ENCODE data around the gene CLSTN1.

The CLSTN1 gene

DNA sequence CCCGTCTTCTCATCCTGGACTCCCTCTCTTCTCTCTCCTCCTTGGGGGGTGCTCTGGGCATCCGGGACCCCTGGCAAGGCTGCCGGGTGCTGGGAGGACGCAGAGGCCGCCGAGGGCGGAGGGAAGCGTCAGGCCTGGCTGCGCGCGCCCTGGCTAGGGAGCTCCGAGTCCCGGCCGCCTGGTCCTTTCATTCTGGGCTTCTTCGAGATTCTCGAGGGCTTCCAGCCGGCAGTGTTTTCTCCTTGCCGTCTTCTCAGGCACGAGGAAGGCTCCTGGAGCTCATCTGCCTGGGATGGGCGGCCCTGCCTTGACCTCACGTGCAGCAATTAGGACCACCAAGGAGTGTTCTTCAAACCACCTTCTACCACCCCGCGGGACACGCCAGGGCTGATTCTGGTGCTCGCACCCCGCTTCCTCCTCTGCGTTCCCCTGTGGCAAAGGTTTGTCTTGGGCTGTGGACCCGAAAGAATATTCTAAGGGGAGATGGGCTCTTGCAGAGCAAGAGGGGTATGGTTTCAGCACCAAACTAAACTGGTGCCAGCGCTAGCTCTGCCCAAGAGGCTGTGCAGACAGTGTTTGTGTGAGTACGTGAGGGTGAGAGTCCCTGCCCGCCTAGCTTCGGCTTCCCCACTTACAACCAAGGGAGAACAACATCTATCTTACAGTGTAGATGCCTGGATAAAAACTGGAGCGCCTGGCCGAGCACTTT lies 135.7 kb downstream of the CLSTN1 start:
- no CpG with 5 or more reads among the region's 34 CpGs for WGBS (ENCODE audit: extremely low coverage, insufficient coverage, insufficient read length)
- DNase-seq, result peak in 1 of 2 donors; percentile 30

GRCh38 chr1:9687120-9687873 lies 136.5 kb downstream of the CLSTN1 start:
- whole genome bisulfite sequencing (ENCODE audit: extremely low coverage, insufficient coverage, insufficient read length), result no CpG with 5 or more reads among the region's 42 CpGs
- H2BK5ac ChIP-seq (ENCODE audit: low read depth, low read length, poor library complexity), result no peak overlapping the region
- H3K9ac ChIP-seq (ENCODE audit: low read length), result peak overlapping the region; percentile 39
- no peak overlapping the region for H2BK12ac ChIP-seq (ENCODE audit: low read length)
- H4K91ac ChIP-seq (ENCODE audit: low read depth, low read length), result peak overlapping the region; percentile 41
- H3K27ac ChIP-seq (ENCODE audit: low read depth, low read length), result no peak overlapping the region
- no peak overlapping the region for H2AK5ac ChIP-seq (ENCODE audit: low read length)
- peaks cover 16 to 17% of the 10 kb centered on the region in 2 experiments for H3K4me1 ChIP-seq (ENCODE audit: control insufficient read depth in 1 of 2, insufficient read depth in 2 of 2, low read length in 2 of 2)
- H3K27me3 ChIP-seq (ENCODE audit: insufficient read depth, low read length), result peaks cover 16% of the 10 kb centered on the region
- H3K79me2 ChIP-seq (ENCODE audit: control insufficient read depth, insufficient read depth, low read length, poor library complexity), result peaks cover 2% of the 10 kb centered on the region
- peak overlapping the region; percentile 65 for H3K4me3 ChIP-seq (ENCODE audit: low read depth, low read length)
- no peak overlapping the region for H3K23ac ChIP-seq (ENCODE audit: low read length)
- peaks cover 1% of the 10 kb centered on the region for H3K9me3 ChIP-seq (ENCODE audit: insufficient read depth, low read depth, low read length)
- DNase-seq, result peak; percentile 84 to 92
- H2AFZ ChIP-seq (ENCODE audit: insufficient read depth, low read length, poor library complexity), result peak overlapping the region; percentile 48
- peak overlapping the region; percentile 58 for H4K8ac ChIP-seq (ENCODE audit: low read depth, low read length)
- no peak overlapping the region for H2BK120ac ChIP-seq (ENCODE audit: insufficient read depth, low read length, poor library complexity)
- no peaks in the 10 kb centered on the region for H3K36me3 ChIP-seq (ENCODE audit: control insufficient read depth in 1 of 2, insufficient read depth in 2 of 2, low read length in 2 of 2)
- H3K14ac ChIP-seq (ENCODE audit: low read length), result peak overlapping the region; percentile 12
- H3K79me1 ChIP-seq (ENCODE audit: low read length), result peaks cover 2% of the 10 kb centered on the region
- no peak overlapping the region for H3K18ac ChIP-seq (ENCODE audit: low read length)
- H3K4ac ChIP-seq (ENCODE audit: low read depth, low read length), result no peak overlapping the region
- H3K4me2 ChIP-seq (ENCODE audit: low read length), result peak overlapping the region; percentile 82
- peak overlapping the region; percentile 9 for H4K12ac ChIP-seq (ENCODE audit: low read depth, low read length)

More for the DNA sequence above, 135.7 kb downstream of the CLSTN1 start:
- H2BK12ac ChIP-seq (ENCODE audit: low read length), result no peak overlapping the region
- H3K4me2 ChIP-seq (ENCODE audit: low read length), result peak overlapping the region; percentile 82
- peak overlapping the region; percentile 34 for H3K4me3 ChIP-seq (ENCODE audit: low read depth, low read length)
- peaks cover 2% of the 10 kb centered on the region for H3K79me1 ChIP-seq (ENCODE audit: low read length)
- no peak overlapping the region for H3K14ac ChIP-seq (ENCODE audit: low read length)
- peaks cover 1% of the 10 kb centered on the region for H3K9me3 ChIP-seq (ENCODE audit: insufficient read depth, low read depth, low read length)
- no peak overlapping the region for H4K12ac ChIP-seq (ENCODE audit: low read depth, low read length)
- no peak overlapping the region for H2BK5ac ChIP-seq (ENCODE audit: low read depth, low read length, poor library complexity)
- H2AK5ac ChIP-seq (ENCODE audit: low read length), result no peak overlapping the region
- no peaks in the 10 kb centered on the region for H3K36me3 ChIP-seq (ENCODE audit: control insufficient read depth in 1 of 2, insufficient read depth in 2 of 2, low read length in 2 of 2)
- peak overlapping the region; percentile 15 for H2AFZ ChIP-seq (ENCODE audit: insufficient read depth, low read length, poor library complexity)
- H2BK120ac ChIP-seq (ENCODE audit: insufficient read depth, low read length, poor library complexity), result no peak overlapping the region
- H3K18ac ChIP-seq (ENCODE audit: low read length), result no peak overlapping the region
- peaks cover 2% of the 10 kb centered on the region for H3K79me2 ChIP-seq (ENCODE audit: control insufficient read depth, insufficient read depth, low read length, poor library complexity)
- no peak overlapping the region for H3K27ac ChIP-seq (ENCODE audit: low read depth, low read length)
- H3K4ac ChIP-seq (ENCODE audit: low read depth, low read length), result no peak overlapping the region
- H4K91ac ChIP-seq (ENCODE audit: low read depth, low read length), result no peak overlapping the region
- H3K23ac ChIP-seq (ENCODE audit: low read length), result no peak overlapping the region
- H3K4me1 ChIP-seq (ENCODE audit: control insufficient read depth in 1 of 2, insufficient read depth in 2 of 2, low read length in 2 of 2), result peaks cover 16 to 17% of the 10 kb centered on the region in 2 experiments
- H3K27me3 ChIP-seq (ENCODE audit: insufficient read depth, low read length), result peaks cover 16% of the 10 kb centered on the region
- H3K9ac ChIP-seq (ENCODE audit: low read length), result no peak overlapping the region
- H4K8ac ChIP-seq (ENCODE audit: low read depth, low read length), result no peak overlapping the region

DNA sequence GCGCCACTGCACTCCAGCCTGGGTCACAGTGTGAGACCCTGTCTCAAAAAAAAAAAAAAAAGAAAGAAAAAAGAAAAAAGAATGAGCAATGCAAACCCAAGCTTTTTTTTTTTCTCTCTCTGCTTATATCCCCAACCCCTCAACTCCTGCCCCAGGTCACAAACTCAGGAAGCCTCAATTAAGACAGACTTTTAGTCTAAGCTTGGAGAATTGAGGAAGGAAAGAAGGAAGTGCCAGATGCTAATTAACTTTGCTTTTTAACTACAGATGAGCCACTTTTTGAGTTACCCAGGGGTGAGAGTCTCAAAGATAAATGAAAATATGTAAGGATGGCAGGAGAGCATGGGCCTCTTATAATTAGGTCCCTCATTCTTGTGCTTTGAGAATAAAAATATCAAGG lies 139.0 kb downstream of the CLSTN1 start:
- Histone ChIP-seq H3K23ac (ENCODE audit: low read length) (no peak overlapping the region), H3K4me2 (ENCODE audit: low read length) (no peak overlapping the region), H3K18ac (ENCODE audit: low read length) (no peak overlapping the region), H4K91ac (ENCODE audit: low read depth, low read length) (no peak overlapping the region), H3K4me1 (ENCODE audit: control insufficient read depth in 1 of 2, insufficient read depth in 2 of 2, low read length in 2 of 2) (peaks cover 11 to 13% of the 10 kb centered on the region in 2 experiments), H3K27me3 (ENCODE audit: insufficient read depth, low read length) (peaks cover 6% of the 10 kb centered on the region), H2AK5ac (ENCODE audit: low read length) (no peak overlapping the region), H3K9me3 (ENCODE audit: insufficient read depth, low read depth, low read length) (no peaks in the 10 kb centered on the region), H3K9ac (ENCODE audit: low read length) (no peak overlapping the region), H3K36me3 (ENCODE audit: control insufficient read depth in 1 of 2, insufficient read depth in 2 of 2, low read length in 2 of 2) (no peaks in the 10 kb centered on the region), H2BK12ac (ENCODE audit: low read length) (no peak overlapping the region), H2AFZ (ENCODE audit: insufficient read depth, low read length, poor library complexity) (no peak overlapping the region), H3K4me3 (ENCODE audit: low read depth, low read length) (no peak overlapping the region), H4K12ac (ENCODE audit: low read depth, low read length) (no peak overlapping the region), H3K4ac (ENCODE audit: low read depth, low read length) (no peak overlapping the region), H4K8ac (ENCODE audit: low read depth, low read length) (no peak overlapping the region), H2BK5ac (ENCODE audit: low read depth, low read length, poor library complexity) (no peak overlapping the region), H3K79me2 (ENCODE audit: control insufficient read depth, insufficient read depth, low read length, poor library complexity) (peaks cover 2% of the 10 kb centered on the region), H3K27ac (ENCODE audit: low read depth, low read length) (no peak overlapping the region), H3K14ac (ENCODE audit: low read length) (no peak overlapping the region), H2BK120ac (ENCODE audit: insufficient read depth, low read length, poor library complexity) (no peak overlapping the region), H3K79me1 (ENCODE audit: low read length) (no peaks in the 10 kb centered on the region)
- DNase-seq, result no peak
- WGBS (ENCODE audit: extremely low coverage, insufficient coverage, insufficient read length), result no CpG with 5 or more reads among the region's 1 CpG

DNA sequence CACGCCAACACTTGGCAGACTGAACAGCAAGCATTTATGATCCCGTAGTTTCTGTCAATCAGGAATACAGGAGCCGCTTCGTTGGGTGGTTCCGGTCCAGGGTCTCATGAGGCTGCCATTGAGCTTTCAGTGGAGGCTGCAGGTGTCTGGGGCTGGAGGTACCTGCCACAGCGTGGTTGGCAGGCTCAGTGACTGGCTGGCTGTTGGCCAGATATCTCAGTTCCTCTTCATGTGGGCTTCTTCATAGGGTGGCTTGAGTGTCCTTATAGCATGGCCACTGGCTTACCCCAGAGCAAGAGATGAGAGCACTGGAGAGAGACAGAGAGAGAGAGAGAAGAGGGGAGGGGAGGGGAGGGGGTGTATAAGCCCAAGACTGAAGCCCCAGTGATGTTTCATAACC lies 142.9 kb downstream of the CLSTN1 start:
- Histone ChIP-seq H3K14ac (ENCODE audit: low read length) (no peak overlapping the region), H2BK12ac (ENCODE audit: low read length) (no peak overlapping the region), H3K18ac (ENCODE audit: low read length) (no peak overlapping the region), H2BK120ac (ENCODE audit: insufficient read depth, low read length, poor library complexity) (no peak overlapping the region), H3K23ac (ENCODE audit: low read length) (no peak overlapping the region), H3K4ac (ENCODE audit: low read depth, low read length) (no peak overlapping the region), H3K27me3 (ENCODE audit: insufficient read depth, low read length) (no peaks in the 10 kb centered on the region), H3K4me2 (ENCODE audit: low read length) (no peak overlapping the region), H3K79me1 (ENCODE audit: low read length) (no peaks in the 10 kb centered on the region), H4K12ac (ENCODE audit: low read depth, low read length) (no peak overlapping the region), H2AFZ (ENCODE audit: insufficient read depth, low read length, poor library complexity) (no peak overlapping the region), H3K9ac (ENCODE audit: low read length) (peak overlapping the region; percentile 18), H4K91ac (ENCODE audit: low read depth, low read length) (no peak overlapping the region), H4K8ac (ENCODE audit: low read depth, low read length) (no peak overlapping the region), H3K27ac (ENCODE audit: low read depth, low read length) (no peak overlapping the region), H3K36me3 (ENCODE audit: control insufficient read depth in 1 of 2, insufficient read depth in 2 of 2, low read length in 2 of 2) (no peaks in the 10 kb centered on the region), H3K79me2 (ENCODE audit: control insufficient read depth, insufficient read depth, low read length, poor library complexity) (no peaks in the 10 kb centered on the region), H3K9me3 (ENCODE audit: insufficient read depth, low read depth, low read length) (peaks cover 2% of the 10 kb centered on the region), H2BK5ac (ENCODE audit: low read depth, low read length, poor library complexity) (no peak overlapping the region), H3K4me1 (ENCODE audit: control insufficient read depth in 1 of 2, insufficient read depth in 2 of 2, low read length in 2 of 2) (no peaks in the 10 kb centered on the region), H3K4me3 (ENCODE audit: low read depth, low read length) (no peak overlapping the region), H2AK5ac (ENCODE audit: low read length) (no peak overlapping the region)
- no peak for DNase-seq
- no CpG with 5 or more reads among the region's 6 CpGs for WGBS (ENCODE audit: extremely low coverage, insufficient coverage, insufficient read length)

All from trophoblast cell (in vitro differentiated cells and primary cell).